Cerebellar cortex (tissue), 1 donor: Measurements from ENCODE around the gene GCN1.
A peak's percentile ranks its signal among the peaks of the same experiment; 100 is the strongest.

ENCODE experiments used
- DNase-seq: peaks from one replicate; pipeline ENCODE4 v3.0.0-alpha.2; 2015; ENCODE audit warnings: low spot score

Gene GCN1

GRCh38 chr12:120229071-120229486 is 34.6 kb upstream of the GCN1 start:
- DNase-seq, result peak; percentile 63

GRCh38 chr12:120228291-120229070 is 34.0 kb upstream of the GCN1 start:
- DNase-seq, result peak; percentile 90

GRCh38 chr12:120228041-120228290 is 33.5 kb upstream of the GCN1 start:
- DNase-seq, result no peak

DNA sequence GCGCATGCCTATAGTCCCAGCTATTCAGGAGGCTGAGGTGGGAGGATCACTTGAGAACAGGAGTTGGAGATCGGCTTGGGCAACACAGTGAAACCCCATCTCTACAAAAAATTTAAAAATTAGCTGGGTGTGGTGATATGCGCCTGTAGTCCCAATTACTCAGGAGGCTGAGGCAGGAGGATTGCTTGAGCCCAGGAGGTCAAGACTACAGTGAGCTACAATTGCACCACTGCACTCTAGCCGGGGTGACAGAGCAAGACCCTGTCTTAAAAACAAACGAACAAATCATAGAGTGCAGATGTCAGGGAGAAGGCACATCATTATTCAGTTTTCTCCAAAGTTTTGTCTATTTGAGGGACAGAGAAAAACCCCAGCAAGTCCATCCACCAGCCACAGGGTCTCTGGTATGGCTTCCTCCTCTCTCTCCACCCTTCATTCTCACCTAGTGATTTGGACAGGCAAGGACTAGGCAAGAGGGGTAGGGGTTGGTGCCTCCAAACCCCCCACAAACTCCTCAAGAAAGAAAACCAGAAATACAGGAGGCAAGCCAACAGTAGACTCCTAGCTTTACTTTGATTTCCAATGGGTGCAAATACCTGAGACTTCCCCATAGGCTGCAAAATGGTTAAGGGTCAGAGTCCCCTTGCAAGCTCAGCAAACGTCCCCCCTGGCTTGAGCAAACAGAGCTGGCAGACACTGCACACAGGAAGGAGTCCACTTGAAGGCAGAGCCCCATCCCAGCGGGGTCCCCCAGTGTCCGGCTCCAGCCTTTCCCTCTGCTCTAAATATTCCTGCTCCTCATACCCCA is 32.9 kb upstream of the GCN1 start:
- no peak for DNase-seq

- DNase-seq, result no peak
Observed at GRCh38 chr12:120225852-120226640, 31.5 kb upstream of the GCN1 start.

DNA sequence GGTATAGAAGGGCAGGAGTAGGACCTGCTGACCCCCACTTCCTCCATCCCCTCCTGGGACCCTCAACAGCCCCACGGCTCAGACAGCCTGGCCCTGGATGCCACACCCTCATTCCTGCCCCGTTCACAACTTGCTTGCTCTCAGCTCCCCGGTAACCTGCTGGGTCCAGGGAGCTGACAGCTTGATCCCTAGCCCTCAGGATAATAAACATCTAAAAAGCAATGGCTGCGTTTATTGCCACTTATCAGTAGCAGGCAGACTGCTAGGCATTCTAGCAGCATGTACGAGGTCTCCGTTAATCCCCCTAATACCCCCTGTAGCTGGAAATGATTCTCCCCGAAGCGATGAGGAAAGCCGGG is 30.7 kb upstream of the GCN1 start:
- no peak for DNase-seq

DNA sequence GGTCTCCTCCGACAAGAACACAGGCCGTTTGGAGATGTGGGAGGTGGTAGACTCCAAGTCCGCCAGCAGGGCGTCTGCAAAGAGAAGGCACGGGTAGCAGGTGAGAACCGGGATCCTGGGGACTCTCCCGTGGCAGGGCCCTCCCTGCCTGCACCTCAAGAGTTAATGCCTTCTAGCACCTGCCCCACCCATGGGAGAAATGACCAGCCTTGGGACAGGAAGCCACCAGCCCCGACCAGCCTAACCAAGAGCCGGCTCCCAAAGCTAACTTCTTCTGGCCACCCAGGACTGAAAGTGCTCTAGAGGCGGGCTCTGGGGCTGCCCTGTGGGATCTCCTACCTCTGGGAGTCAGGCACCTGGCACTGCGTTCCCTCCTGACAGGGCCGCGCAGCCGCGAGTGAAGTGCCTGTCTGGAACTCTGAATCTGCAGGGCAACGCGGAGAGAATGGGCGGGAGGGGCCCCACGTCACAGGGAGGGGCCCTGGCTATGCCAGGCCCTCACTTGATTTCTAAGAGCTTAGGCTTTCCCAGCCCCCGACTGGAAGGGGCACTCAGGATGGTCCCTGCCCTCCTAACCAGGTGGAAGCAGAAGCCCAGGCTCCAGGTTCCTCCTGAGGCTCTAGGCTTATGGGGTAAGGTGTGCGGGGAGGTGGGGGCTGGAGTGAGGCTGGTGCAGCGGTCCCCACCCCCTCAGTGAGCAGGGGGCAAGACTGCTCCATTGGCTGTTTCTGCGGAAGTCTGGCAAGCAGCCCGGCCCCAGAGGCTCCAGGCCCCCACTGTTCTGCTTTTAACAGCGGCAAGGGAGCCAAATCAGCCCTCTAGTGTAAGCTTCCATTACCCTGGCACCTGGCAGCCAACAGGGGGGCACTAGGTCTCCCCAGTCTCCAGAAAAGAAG is 30.0 kb upstream of the GCN1 start:
- DNase-seq, result no peak

DNA sequence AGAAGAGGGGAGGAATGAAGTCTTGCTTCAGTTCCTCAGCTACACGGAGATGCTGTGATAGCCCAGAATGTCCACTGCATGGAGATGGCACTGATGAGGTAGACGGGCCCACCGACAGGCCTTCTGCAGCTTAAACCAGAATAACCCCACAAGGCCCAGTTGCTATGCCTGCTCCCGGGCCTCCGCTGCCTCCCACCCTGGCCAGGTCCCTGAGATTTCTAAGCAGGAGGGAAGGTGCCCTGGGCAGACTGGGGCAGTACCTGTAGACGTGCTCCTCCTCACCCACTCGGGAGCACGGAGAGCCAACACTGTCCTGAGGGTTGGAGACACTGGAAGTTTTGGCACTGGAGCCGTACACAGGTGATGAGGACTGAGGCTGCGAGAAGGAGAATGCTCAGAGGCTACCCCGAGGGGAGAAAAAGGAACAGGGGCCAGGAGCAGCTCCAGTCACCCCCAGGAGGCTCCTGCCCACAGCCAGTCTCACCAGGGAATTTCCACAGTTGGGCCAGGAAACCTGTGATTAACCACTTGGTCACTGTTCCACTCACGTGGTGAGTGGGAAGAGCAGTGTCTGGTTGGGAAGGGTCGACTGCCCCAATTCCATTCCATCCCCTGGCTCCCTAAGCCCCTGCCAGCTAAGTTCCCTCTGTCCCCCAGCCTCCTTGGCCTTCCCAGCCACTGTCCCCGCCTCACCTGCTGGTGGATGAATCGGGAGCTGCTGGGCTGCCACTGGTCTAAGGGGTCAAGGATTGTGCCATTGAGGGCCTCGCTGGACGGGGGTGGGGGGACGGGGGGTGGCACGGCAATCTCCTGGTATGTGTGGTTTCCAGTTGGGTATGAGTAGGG is 29.2 kb upstream of the GCN1 start:
- no peak for DNase-seq

DNA sequence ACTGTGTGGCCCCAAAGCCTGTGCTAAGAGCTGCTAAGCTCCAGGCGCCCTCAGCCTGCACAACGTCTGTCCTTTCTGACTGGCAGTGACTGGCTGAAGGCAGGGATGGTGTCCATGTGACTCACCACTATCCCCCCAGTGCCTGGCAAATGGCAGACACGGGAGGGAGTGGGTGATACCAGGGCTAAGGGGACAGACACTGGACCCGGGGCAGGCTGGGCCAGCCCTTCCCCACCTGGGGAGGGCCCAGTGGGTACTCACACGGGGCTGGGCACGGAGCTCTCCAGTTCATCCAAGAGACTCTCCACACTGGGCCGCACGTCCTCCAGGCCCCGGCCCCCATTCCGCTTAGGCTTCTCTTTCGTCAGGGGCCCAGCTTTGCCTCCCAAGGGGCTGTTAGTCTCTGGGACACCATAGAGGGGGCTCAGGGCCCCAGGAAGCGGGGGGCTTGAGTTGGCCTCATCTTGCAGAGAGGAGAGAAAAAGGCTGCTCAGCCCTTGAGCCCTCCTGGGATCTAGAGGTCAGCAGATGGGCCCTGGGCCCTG is 27.8 kb upstream of the GCN1 start:
- no peak for DNase-seq

GRCh38 chr12:120221576-120221900 is 27.0 kb upstream of the GCN1 start:
- no peak for DNase-seq

- DNase-seq, result no peak
Observed at GRCh38 chr12:120220838-120221575, 26.5 kb upstream of the GCN1 start.

GRCh38 chr12:120218680-120219606 is 24.4 kb upstream of the GCN1 start:
- DNase-seq, result no peak

DNA sequence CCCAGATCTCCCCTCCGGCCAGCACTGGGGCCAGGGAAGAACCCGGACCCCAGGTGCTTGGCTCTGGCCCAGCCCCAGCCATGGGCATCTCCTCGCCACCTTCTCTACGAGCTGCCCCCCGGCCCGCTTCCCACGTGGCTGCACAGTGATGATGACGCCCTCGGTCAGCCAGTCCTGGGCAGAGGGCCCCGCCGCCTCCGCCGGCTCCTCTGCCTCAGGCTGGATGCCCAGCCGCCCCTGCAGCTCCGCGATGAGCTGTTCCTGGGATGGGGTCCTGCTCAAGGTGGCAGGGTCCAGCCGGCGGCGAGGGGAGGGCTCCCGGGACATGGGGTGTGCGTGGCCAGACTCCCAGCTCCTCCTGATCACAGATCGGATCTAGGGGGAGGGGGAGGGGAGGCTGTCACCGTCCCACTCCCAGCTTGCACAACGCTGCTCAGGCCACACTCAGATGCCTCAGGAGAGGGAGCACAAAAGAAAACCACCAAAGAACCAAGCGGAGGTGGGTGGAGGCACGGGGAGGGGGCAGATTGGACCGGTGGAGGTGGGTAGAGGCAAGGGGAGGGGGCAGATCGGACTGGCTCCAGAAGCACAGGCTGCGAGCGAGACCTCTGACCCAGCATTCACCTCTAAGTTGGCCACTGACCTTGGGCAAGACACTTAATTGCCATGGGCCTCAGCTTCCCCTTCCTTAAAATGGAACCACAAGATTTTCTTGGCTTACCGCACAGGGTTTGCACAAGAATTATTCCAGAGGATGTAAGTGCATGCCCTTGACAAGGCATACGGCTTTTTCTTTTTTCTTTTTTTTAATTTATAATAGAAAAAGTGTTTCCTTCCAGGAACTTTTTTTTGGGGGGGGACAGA is 22.5 kb upstream of the GCN1 start:
- DNase-seq, result no peak

DNA sequence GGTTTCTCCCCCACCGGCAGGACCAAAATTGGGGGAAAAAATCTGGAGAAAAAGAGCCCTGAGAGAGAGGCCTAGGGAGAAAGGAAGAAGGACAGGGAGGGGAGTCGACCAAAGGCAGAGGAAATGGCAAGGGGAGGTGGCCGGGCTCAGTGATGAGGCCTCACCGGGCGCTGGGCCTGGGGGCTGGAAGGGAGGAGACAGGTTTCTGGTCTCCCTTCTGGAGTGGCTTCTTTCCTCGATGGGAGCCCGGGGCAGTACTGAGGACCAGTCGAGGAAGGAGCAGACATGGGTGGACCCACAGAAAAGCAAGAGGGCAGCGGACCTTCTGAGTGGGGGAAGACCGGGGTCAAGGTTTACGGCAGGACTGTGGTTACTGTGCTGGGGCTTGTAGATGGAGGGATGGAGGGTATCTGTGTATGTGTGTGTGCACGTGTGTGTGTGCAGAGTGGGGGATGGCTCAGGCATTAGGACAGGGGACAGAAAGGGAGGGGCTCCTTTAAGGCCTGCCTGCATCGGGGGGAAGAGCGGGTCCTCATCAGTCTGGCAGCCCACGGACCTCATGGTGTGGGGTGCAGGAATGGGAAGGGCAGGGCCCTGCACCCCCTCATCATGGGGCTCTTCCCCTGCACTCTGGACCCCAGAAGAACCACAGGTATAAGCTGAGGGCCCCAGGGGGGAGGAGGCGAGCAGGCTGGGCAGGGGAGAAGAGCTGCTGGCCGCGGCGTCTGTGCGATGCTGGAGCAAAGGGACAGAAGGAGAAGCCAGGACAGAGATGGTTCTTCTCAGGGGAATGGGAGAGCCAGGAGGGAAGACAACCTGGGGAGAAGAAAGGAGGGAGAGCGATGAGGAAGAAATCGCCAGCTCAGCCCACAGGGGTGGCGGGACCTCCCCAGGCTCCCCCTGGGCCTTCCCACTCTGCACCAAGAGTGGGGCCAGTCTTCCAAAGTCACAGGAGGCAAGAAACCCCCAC is 21.5 kb upstream of the GCN1 start:
- no peak for DNase-seq

GRCh38 chr12:120215357-120215735 is 20.8 kb upstream of the GCN1 start:
- no peak for DNase-seq

DNA sequence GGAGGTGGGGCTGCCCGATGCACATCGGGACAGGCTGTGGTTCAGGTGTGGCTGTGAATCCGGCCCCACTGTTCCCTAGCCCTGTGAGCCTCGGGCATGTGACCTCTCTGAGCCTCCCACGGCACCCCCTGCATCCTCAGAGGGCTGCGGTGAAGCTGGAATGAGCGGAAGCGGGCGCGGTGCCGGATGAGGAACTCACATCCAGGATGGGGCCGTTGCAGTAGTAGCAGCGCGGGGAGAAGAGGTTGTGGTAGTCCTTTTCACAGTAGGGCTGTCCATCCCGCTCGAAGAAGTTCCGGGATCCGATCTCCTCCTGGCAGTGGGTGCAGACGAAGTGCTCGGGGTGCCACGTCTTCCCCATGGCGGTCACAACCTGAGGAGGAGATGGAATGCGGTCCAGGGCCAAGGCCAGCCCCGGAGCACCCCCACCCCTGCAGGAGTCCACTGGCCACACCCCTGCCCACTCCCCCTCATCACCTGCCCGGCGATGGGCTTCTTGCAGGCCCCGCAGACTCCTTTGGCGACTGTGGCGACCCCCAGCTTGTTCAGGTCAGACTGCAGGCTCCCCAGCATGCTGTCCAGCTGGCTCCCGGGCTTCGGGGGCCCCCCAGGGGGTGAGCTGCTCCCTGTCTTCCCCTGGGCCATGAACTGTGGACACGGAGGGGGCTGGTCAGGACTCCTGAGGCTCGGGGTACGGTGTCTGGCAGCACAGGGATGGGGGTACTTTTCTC is 20.3 kb upstream of the GCN1 start:
- no peak for DNase-seq
